Endothelial cell of umbilical vein (primary cell): ENCODE results near the gene PIK3R1. TPM values are rescaled to one million over a fixed set of nuclear protein-coding genes. Genes with fewer than 3 reads are reported as not detected.

Experiments
- BruUV-seq: library from RNA; stranded (reverse); fragments of 400-500 nt; replicated peaks from 2 replicates; lab custom pipeline; 2021; lab: Mats Ljungman, UMichigan
- CTCF ChIA-PET: fragments of 300-600, 350-600 bp; sonication (Branson Sonifier 250); formaldehyde crosslinking; loops from one replicate; lab custom pipeline; 2021; ENCODE audit warnings: antibody characterized with exemption, inconsistent platforms; lab: Charles Lee
- POLR2A ChIA-PET: fragments of 300-600, 350-600 bp; sonication (Branson Sonifier 250); formaldehyde crosslinking; loops from one replicate; lab custom pipeline; 2021; ENCODE audit warnings: antibody characterized with exemption, inconsistent platforms; lab: Charles Lee
- DNase-seq: peaks from one replicate; pipeline ENCODE4 v3.0.0-alpha.2; 2011; ENCODE audit warnings: low read depth, low spot score
- FAIRE-seq: peaks from 2 replicates; lab custom pipeline; 2011; peaks lifted over from hg19 to GRCh38; lab: Jason Lieb, UNC
- H2AFZ ChIP-seq: 2 replicates; pipeline ENCODE4 v1.6.0; 2012; ENCODE audit warnings: low read depth, low read length, control low read depth, inconsistent platforms
- H3K27ac ChIP-seq: 2 replicates; pipeline ENCODE4 v1.5.1; 2011; ENCODE audit warnings: low read depth, mild to moderate bottlenecking, control low read depth, low read length, moderate library complexity; ENCODE audit not compliant: insufficient read depth
- H3K27me3 ChIP-seq, 2 experiments: 2 replicates each; pipeline versions ENCODE4 v1.6.0 to v1.6.1; 2011; ENCODE audit warnings: low read length in 2 of 2, mixed read lengths in 1 of 2; ENCODE audit not compliant: control insufficient read depth in 2 of 2, insufficient read depth in 2 of 2
- H3K36me3 ChIP-seq, 2 experiments: 2 replicates in 1 of 2; 3 replicates in 1 of 2; pipeline ENCODE4 v1.5.1; 2011; ENCODE audit warnings: low read length in 2 of 2, mild to moderate bottlenecking in 1 of 2, moderate library complexity in 1 of 2; ENCODE audit not compliant: control insufficient read depth in 2 of 2, insufficient read depth in 2 of 2; ENCODE audit errors: extremely low read depth in 1 of 2
- H3K4me1 ChIP-seq: 3 replicates; pipeline ENCODE4 v1.5.1; 2011; ENCODE audit warnings: mild to moderate bottlenecking, low read length; ENCODE audit not compliant: control insufficient read depth, insufficient read depth; ENCODE audit errors: extremely low read depth
- H3K4me2 ChIP-seq: 2 replicates; pipeline ENCODE4 v1.6.1; 2011; ENCODE audit warnings: low read length, control low read depth, mixed read lengths; ENCODE audit not compliant: insufficient read depth
- H3K4me3 ChIP-seq, 3 experiments: fragments of 200-600 bp in 1 of 3; sonication (generic), shearing (Covaris generic) in 1 of 3; replicated peaks in 1 of 3; 2 replicates each; pipeline ENCODE4 v1.5.1; 2011 to 2016; ENCODE audit warnings: control low read depth in 3 of 3, low read length in 3 of 3, mild to moderate bottlenecking in 2 of 3, inconsistent platforms in 1 of 3, low read depth in 1 of 3, moderate library complexity in 1 of 3; ENCODE audit not compliant: insufficient read depth in 1 of 3
- H3K79me2 ChIP-seq: 2 replicates; pipeline ENCODE4 v1.6.0; 2012; ENCODE audit warnings: low read length, inconsistent platforms; ENCODE audit not compliant: control insufficient read depth, insufficient read depth
- H3K9ac ChIP-seq: replicated peaks from 2 replicates; pipeline ENCODE3; 2011; ENCODE audit warnings: low read length, control low read depth; ENCODE audit not compliant: insufficient read depth; ENCODE audit errors: extremely low read depth
- H3K9me1 ChIP-seq: replicated peaks from 3 replicates; pipeline ENCODE4 v1.6.0; 2011; ENCODE audit warnings: mild to moderate bottlenecking, low read length; ENCODE audit not compliant: control insufficient read depth, insufficient read depth; ENCODE audit errors: extremely low read depth
- H3K9me3 ChIP-seq: replicated peaks from 2 replicates; pipeline ENCODE4 v1.5.1; 2012; ENCODE audit warnings: low read length, inconsistent platforms; ENCODE audit not compliant: control insufficient read depth, insufficient read depth
- H4K20me1 ChIP-seq: replicated peaks from 2 replicates; pipeline ENCODE3; 2011; ENCODE audit warnings: mild to moderate bottlenecking, low read length; ENCODE audit not compliant: control insufficient read depth, insufficient read depth; ENCODE audit errors: extremely low read depth
- EZH2 ChIP-seq: IDR thresholded peaks from 2 replicates; pipeline ENCODE4 v1.6.1; 2012; ENCODE audit warnings: borderline replicate concordance, low read depth, mild to moderate bottlenecking, moderate library complexity, low read length, inconsistent platforms; ENCODE audit not compliant: severe bottlenecking
- FOS ChIP-seq: IDR thresholded peaks from 2 replicates; pipeline ENCODE4 v1.6.1; 2011; ENCODE audit warnings: mild to moderate bottlenecking, low read length, moderate library complexity, borderline replicate concordance; ENCODE audit not compliant: insufficient read depth
- GATA2 ChIP-seq: IDR thresholded peaks from 2 replicates; pipeline ENCODE4 v1.7.0; 2011; ENCODE audit warnings: low read depth, mild to moderate bottlenecking, moderate library complexity, mixed read lengths, low read length; ENCODE audit not compliant: insufficient read length, insufficient read depth
- JUN ChIP-seq: IDR thresholded peaks from 2 replicates; pipeline ENCODE4 v1.6.1; 2011; ENCODE audit warnings: borderline replicate concordance, low read depth; ENCODE audit not compliant: insufficient read length, insufficient read depth
- MYC ChIP-seq: IDR thresholded peaks from one replicate; pipeline ENCODE4 v1.6.1; 2011; ENCODE audit warnings: mild to moderate bottlenecking, low read depth, low read length
- POLR2A ChIP-seq: IDR thresholded peaks from 2 replicates; pipeline ENCODE4 v1.6.1; 2012; ENCODE audit warnings: low read depth, mild to moderate bottlenecking, control low read depth, low read length
- POLR2AphosphoS5 ChIP-seq: IDR thresholded peaks from 2 replicates; pipeline ENCODE4 v1.6.1; 2012; ENCODE audit warnings: low read depth, mild to moderate bottlenecking, control low read depth, low read length, moderate library complexity; ENCODE audit not compliant: insufficient read depth
- dilution Hi-C: fragments of 300-500 bp; cut with MboI; formaldehyde crosslinking; loops from one replicate; pipeline ENCODE4 v1.15.0; 2019; ENCODE audit warnings: low sequenced_read_pairs; ENCODE audit not compliant: extremely low pct_ligation_motif_present
- intact Hi-C: fragments of 100-400 bp; cut with micrococcal nuclease; formaldehyde crosslinking; loops from one replicate; pipeline ENCODE4 v1.10.0; 2022
- polyA plus RNA-seq, 4 experiments: library from polyadenylated mRNA; depleted of rRNA in 3 of 4; stranded (reverse) in 3 of 4; unstranded in 1 of 4; fragments of >200 nt; gene quantifications; 2 replicates each; pipeline versions ENCODE4 v1.2.1 to v1.2.3, GENCODE V29; 2011 to 2012; ENCODE audit warnings: missing spikeins in 1 of 4
- total RNA-seq: library from RNA; stranded (reverse); gene quantifications from 2 replicates; pipeline ENCODE4 v1.2.3, GENCODE V29; 2021
- TF ChIP-seq, protein P1 (sequence below), 2 donors: IDR thresholded peaks; 1 replicate in 1 of 2; 2 replicates in 1 of 2; pipeline ENCODE4 v1.5.1; 2011; ENCODE audit warnings: low read length in 2 of 2, mild to moderate bottlenecking in 2 of 2, moderate library complexity in 2 of 2, control low read depth in 1 of 2, inconsistent platforms in 1 of 2, low read depth in 1 of 2; ENCODE audit not compliant: insufficient read depth in 1 of 2; ENCODE audit errors: extremely low read depth in 1 of 2
- TF ChIP-seq, protein P2 (sequence below): IDR thresholded peaks from 2 replicates; pipeline ENCODE4 v1.6.1; 2011; ENCODE audit not compliant: insufficient read depth, insufficient read length

The PIK3R1 gene
- total and polyA plus RNA-seq, 2 donors (not counting 3 experiments of a cell fraction or from before 2014, with no cell fraction given), result 2.8 to 30.0 TPM

DNA sequence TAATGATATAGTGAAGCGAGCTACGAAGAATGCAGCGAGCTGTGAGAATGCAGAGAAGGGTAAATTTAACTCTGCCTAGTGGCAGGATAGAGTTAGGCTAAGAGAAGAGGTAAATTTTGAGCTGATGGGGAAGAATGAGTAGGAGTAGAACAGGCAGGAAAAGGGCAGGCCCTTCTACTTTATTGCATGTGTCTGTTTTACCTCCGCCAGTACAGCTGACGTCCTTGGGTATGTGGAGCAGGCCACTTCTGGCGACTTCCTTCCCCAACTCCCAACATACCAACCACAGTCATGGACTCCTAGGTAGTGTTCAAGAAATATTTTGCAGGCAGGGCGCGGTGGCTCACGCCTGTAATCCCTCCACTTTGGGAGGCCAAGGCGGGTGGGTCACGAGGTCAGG is 37.9 kb upstream of the PIK3R1 start:
- ChIA-PET CTCF (interaction anchor here (1.2 kb wide), 1 partner anchor 15 kb away, joined by 3 read pairs; no protein-coding TSS in a partner anchor), POLR2A (no interaction called here)
- Histone ChIP-seq H3K27ac (no peak overlapping the region), H3K36me3 (no peaks in the 10 kb centered on the region), H2AFZ (no peak overlapping the region), H4K20me1 (no peaks in the 10 kb centered on the region), H3K9me3 (no peaks in the 10 kb centered on the region), H3K9ac (no peak overlapping the region), H3K9me1 (no peaks in the 10 kb centered on the region), H3K4me2 (no peak overlapping the region), H3K4me1 (no peaks in the 10 kb centered on the region), H3K79me2 (no peaks in the 10 kb centered on the region), H3K4me3 (no peak overlapping the region), H3K27me3 (no peaks in the 10 kb centered on the region)
- dilution Hi-C loops (no loop called here), intact Hi-C loops (no loop called here)
- FAIRE-seq (no peak), DNase-seq (no peak)
- BruUV-seq, result no TSS peak
- TF ChIP-seq POLR2AphosphoS5, result no peak
- TF ChIP-seq, protein P1, sequence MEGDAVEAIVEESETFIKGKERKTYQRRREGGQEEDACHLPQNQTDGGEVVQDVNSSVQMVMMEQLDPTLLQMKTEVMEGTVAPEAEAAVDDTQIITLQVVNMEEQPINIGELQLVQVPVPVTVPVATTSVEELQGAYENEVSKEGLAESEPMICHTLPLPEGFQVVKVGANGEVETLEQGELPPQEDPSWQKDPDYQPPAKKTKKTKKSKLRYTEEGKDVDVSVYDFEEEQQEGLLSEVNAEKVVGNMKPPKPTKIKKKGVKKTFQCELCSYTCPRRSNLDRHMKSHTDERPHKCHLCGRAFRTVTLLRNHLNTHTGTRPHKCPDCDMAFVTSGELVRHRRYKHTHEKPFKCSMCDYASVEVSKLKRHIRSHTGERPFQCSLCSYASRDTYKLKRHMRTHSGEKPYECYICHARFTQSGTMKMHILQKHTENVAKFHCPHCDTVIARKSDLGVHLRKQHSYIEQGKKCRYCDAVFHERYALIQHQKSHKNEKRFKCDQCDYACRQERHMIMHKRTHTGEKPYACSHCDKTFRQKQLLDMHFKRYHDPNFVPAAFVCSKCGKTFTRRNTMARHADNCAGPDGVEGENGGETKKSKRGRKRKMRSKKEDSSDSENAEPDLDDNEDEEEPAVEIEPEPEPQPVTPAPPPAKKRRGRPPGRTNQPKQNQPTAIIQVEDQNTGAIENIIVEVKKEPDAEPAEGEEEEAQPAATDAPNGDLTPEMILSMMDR (IDR thresholded peaks at IDR 0.05; ENCODE audit: extremely low read depth in 1 of 2, insufficient read depth in 1 of 2, low read depth in 1 of 2, low read length in 2 of 2), result no peak
- TF ChIP-seq EZH2, result no peak
- no peak for TF ChIP-seq POLR2A
- TF ChIP-seq GATA2, result no peak
- TF ChIP-seq, protein P2, sequence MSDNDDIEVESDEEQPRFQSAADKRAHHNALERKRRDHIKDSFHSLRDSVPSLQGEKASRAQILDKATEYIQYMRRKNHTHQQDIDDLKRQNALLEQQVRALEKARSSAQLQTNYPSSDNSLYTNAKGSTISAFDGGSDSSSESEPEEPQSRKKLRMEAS, result no peak
- no peak for TF ChIP-seq JUN
- no peak for TF ChIP-seq MYC
- no peak for TF ChIP-seq FOS
